NCI-H146 treated with DMSO at 0.1 percent for 48 hours (cell line): Measurements from ENCODE around the gene ALG14.

ENCODE experiments used
- DNase-seq: peaks from one replicate; lab custom pipeline; 2025; ENCODE audit not compliant: unreplicated experiment; lab: John Stamatoyannopoulos, UW

The ALG14 gene

GRCh38 chr1:94983171-94983739 lies 89.5 kb downstream of the ALG14 start:
- DNase-seq: no peak

- no peak for DNase-seq
These were observed 90.4 kb downstream of the ALG14 start for GRCh38 chr1:94982398-94982797.

GRCh38 chr1:94981575-94981973 lies 91.2 kb downstream of the ALG14 start:
- no peak for DNase-seq

GRCh38 chr1:94980582-94981574 lies 91.9 kb downstream of the ALG14 start:
- no peak for DNase-seq

GRCh38 chr1:94979656-94980581 lies 92.8 kb downstream of the ALG14 start:
- no peak for DNase-seq

- DNase-seq: no peak
These were observed 93.6 kb downstream of the ALG14 start for GRCh38 chr1:94979131-94979530.

GRCh38 chr1:94978401-94978800 lies 94.3 kb downstream of the ALG14 start:
- no peak for DNase-seq

GRCh38 chr1:94976971-94977548 lies 95.7 kb downstream of the ALG14 start:
- DNase-seq: no peak

- DNase-seq: no peak
These were observed 97.9 kb downstream of the ALG14 start for GRCh38 chr1:94974824-94975223.

GRCh38 chr1:94974241-94974640 lies 98.5 kb downstream of the ALG14 start:
- no peak for DNase-seq

- DNase-seq: no peak
These were observed 99.3 kb downstream of the ALG14 start for GRCh38 chr1:94973309-94973922.

GRCh38 chr1:94971491-94971924 lies 101.2 kb downstream of the ALG14 start:
- DNase-seq: no peak

GRCh38 chr1:94970783-94971182 lies 102.0 kb downstream of the ALG14 start:
- DNase-seq: no peak

- DNase-seq: no peak
These were observed 103.6 kb downstream of the ALG14 start for GRCh38 chr1:94969137-94969536.

GRCh38 chr1:94966033-94966432 lies 106.7 kb downstream of the ALG14 start:
- DNase-seq: no peak

- DNase-seq: no peak
These were observed 108.9 kb downstream of the ALG14 start for GRCh38 chr1:94963864-94964263.

GRCh38 chr1:94962409-94963265 lies 110.1 kb downstream of the ALG14 start:
- no peak for DNase-seq

GRCh38 chr1:94961988-94962387 lies 110.8 kb downstream of the ALG14 start:
- DNase-seq: no peak

GRCh38 chr1:94961582-94961981 lies 111.2 kb downstream of the ALG14 start:
- no peak for DNase-seq

GRCh38 chr1:94958081-94958480 lies 114.7 kb downstream of the ALG14 start:
- DNase-seq: no peak
